ENCODE measurements around the gene GET4. TPM values are rescaled to one million over a fixed set of nuclear protein-coding genes. Genes with fewer than 3 reads are reported as not detected.

Gene GET4
- total and polyA plus RNA-seq, 10 of the 15 experiments (the other 5 are each of a cell fraction or from before 2014, with no cell fraction given): 0.66 to 73.8 (median 34.0) TPM

GRCh38 chr7:936386-937054 lies 60.2 kb downstream of the GET4 start (continued):
- TF ChIP-seq RAD51 (IDR thresholded peaks at IDR 0.05) (peak; percentile 44; the same call in 1 of the 2 replicates), RUNX3 (IDR thresholded peaks at IDR 0.05; ENCODE audit: low read length) (peak; percentile 67)

GRCh38 chr7:937856-938484 lies 61.6 kb downstream of the GET4 start:
- 70% methylated on average over 16 of the region's 16 CpGs for WGBS (ENCODE audit: insufficient coverage, insufficient replicate concordance, low lambda C conversion rate, missing lambda C conversion rate)
- BruUV-seq (replicated peaks): no TSS peak
- ChIA-PET CTCF (interaction anchor here (1.1 to 2.6 kb wide), 4 partner anchors 8 to 28 kb away, joined by 3 to 8 read pairs (median 4); no protein-coding TSS in a partner anchor), POLR2A (interaction anchor here (0.6 to 1.2 kb wide), 2 partner anchors 14 to 41 kb away, joined by 3 read pairs; no protein-coding TSS in a partner anchor), RAD21 (ENCODE audit: unreplicated experiment) (interaction anchor here (1.0 to 1.3 kb wide), 2 partner anchors 11 to 15 kb away, joined by 3 to 4 read pairs; no protein-coding TSS in a partner anchor), SMC1A (ENCODE audit: uncharacterized antibody, unreplicated experiment) (interaction anchor here (1.6 kb wide), 1 partner anchor 12 kb away, joined by 8 read pairs; no protein-coding TSS in a partner anchor)
- Histone ChIP-seq H3K4me3 (no peak overlapping the region), H3K27me3 (replicated peaks in 1 of 2; ENCODE audit: control insufficient read depth in 2 of 2, insufficient read depth in 2 of 2, low read length in 1 of 2) (no peaks in the 10 kb centered on the region), H3K9ac (ENCODE audit: control insufficient read depth, insufficient read depth, low read length) (no peak overlapping the region), H3K4me2 (ENCODE audit: control insufficient read depth, insufficient read depth) (no peak overlapping the region), H3K79me2 (ENCODE audit: control insufficient read depth, insufficient read depth, low read length) (peaks cover 5% of the 10 kb centered on the region; the same call in 1 of the 2 replicates), H2AFZ (ENCODE audit: control insufficient read depth, low read depth, low read length) (no peak overlapping the region), H4K20me1 (ENCODE audit: control insufficient read depth, insufficient read depth) (no peaks in the 10 kb centered on the region), H3K4me1 (ENCODE audit: control insufficient read depth, insufficient read depth, low read length) (peaks cover 16% of the 10 kb centered on the region), H3K27ac (ENCODE audit: control insufficient read depth, insufficient read depth) (no peak overlapping the region), H3K9me3 (replicated peaks; ENCODE audit: control insufficient read depth, insufficient read depth, low read length) (peaks cover 15% of the 10 kb centered on the region), H3K36me3 (ENCODE audit: control insufficient read depth in 2 of 2, insufficient read depth in 2 of 2, low read length in 1 of 2) (peaks cover 0 to 5% of the 10 kb centered on the region in 2 experiments; a peak in 3 of 4 replicates)
- ATAC-seq: no peak
- FAIRE-seq: no peak
- in situ Hi-C loops (cut with MboI): no loop called here
- no peak for TF ChIP-seq WRNIP1 (IDR thresholded peaks at IDR 0.05; ENCODE audit: borderline replicate concordance, low read depth, low read length)
- 0 out of 2 replicates have a peak, but pooled peaks have one; percentile 18 for TF ChIP-seq IKZF1 (conservative IDR thresholded peaks at IDR 0.05)
- TF ChIP-seq NFIC (IDR thresholded peaks at IDR 0.05; ENCODE audit: low read depth, low read length): no peak
- intact Hi-C loops (cut with micrococcal nuclease; ENCODE audit: unreplicated experiment): loop anchor here (2.0 kb wide), 2 partner anchors 13 to 15 kb away; no protein-coding TSS in a partner anchor
- no peak for DNase-seq (ENCODE audit: low read depth, low spot score)
